ENCODE measurements around the gene KMT2C. TPM values are rescaled to one million over a fixed set of nuclear protein-coding genes. Genes with fewer than 3 reads are reported as not detected.

KMT2C gene
- total and polyA plus RNA-seq, 11 donors, result 8.4 to 62.4 (median 42.2) TPM

GRCh38 chr7:152152267-152152666 lies 283.5 kb downstream of the KMT2C start:
- ATAC-seq, result peak in 2 of 4 donors; percentile 16 to 33
- intact Hi-C loops (cut with DNase I), result no loop called here
- Histone ChIP-seq H3K4me3 (no peak overlapping the region), H3K27me3 (no peaks in the 10 kb centered on the region), H3K27ac (no peak overlapping the region), H3K9me3 (no peaks in the 10 kb centered on the region), H3K36me3 (peaks cover 3 to 100% (median 100%) of the 10 kb centered on the region in 9 donors), H3K4me1 (no peaks in the 10 kb centered on the region)
- no peak for DNase-seq
- WGBS, 4 donors, result 73 to 78% (median 76%) methylated on average over 5 of the region's 5 CpGs
- TF ChIP-seq POLR2A (IDR thresholded peaks at IDR 0.05), result no peak
- TF ChIP-seq CTCF (IDR thresholded peaks at IDR 0.05), result no peak

- Histone ChIP-seq H3K36me3 (peaks cover 3 to 100% (median 100%) of the 10 kb centered on the region in 9 donors), H3K9me3 (no peaks in the 10 kb centered on the region), H3K27me3 (no peaks in the 10 kb centered on the region), H3K4me3 (no peak overlapping the region), H3K4me1 (peaks cover 0 to 24% (median 12%) of the 10 kb centered on the region in 12 donors), H3K27ac (no peak overlapping the region)
- 79 to 92% (median 91%) methylated on average over 6 of the region's 6 CpGs for WGBS, 4 donors
- ATAC-seq, result no peak
- no peak for DNase-seq
- intact Hi-C loops (cut with DNase I), result loop anchor here in 2 of 10 donors (5.0 to 10.0 kb wide), 2 partner anchors 367 to 375 kb away; no protein-coding TSS in a partner anchor
- TF ChIP-seq CTCF (IDR thresholded peaks at IDR 0.05), result no peak
Observed at GRCh38 chr7:152149363-152149762, 286.4 kb downstream of the KMT2C start.

GRCh38 chr7:152148706-152149105 lies 287.1 kb downstream of the KMT2C start:
- no peak overlapping the region for H3K27ac ChIP-seq
- H3K27me3 ChIP-seq, result no peaks in the 10 kb centered on the region
- no peak overlapping the region for H3K4me3 ChIP-seq
- WGBS, 4 donors, result 87 to 89% (median 88%) methylated on average over 5 of the region's 5 CpGs
- peaks cover 0 to 30% (median 14%) of the 10 kb centered on the region in 12 donors for H3K4me1 ChIP-seq
- DNase-seq, result no peak
- intact Hi-C loops (cut with DNase I), result loop anchor here in 2 of 10 donors (5.0 to 10.0 kb wide), 2 partner anchors 366 to 374 kb away; no protein-coding TSS in a partner anchor
- ATAC-seq, result no peak
- TF ChIP-seq POLR2A (IDR thresholded peaks at IDR 0.05), result no peak
- TF ChIP-seq CTCF (IDR thresholded peaks at IDR 0.05), result no peak
- peaks cover 3 to 100% (median 100%) of the 10 kb centered on the region in 9 donors for H3K36me3 ChIP-seq
- H3K9me3 ChIP-seq, result no peaks in the 10 kb centered on the region

GRCh38 chr7:152145853-152146466 lies 289.8 kb downstream of the KMT2C start:
- Histone ChIP-seq H3K27ac (peak overlapping the region in 2 of 12 donors; percentile 44 to 50), H3K4me3 (no peak overlapping the region), H3K27me3 (no peaks in the 10 kb centered on the region), H3K9me3 (no peaks in the 10 kb centered on the region), H3K4me1 (peaks cover 0 to 42% (median 16%) of the 10 kb centered on the region in 12 donors), H3K36me3 (peaks cover 3 to 100% (median 98%) of the 10 kb centered on the region in 9 donors)
- intact Hi-C loops (cut with DNase I), result loop anchor here in 2 of 10 donors (5.0 to 10.0 kb wide), 2 partner anchors 364 to 371 kb away; no protein-coding TSS in a partner anchor
- DNase-seq, result no peak
- WGBS, 4 donors, result 66 to 77% (median 71%) methylated on average over 4 of the region's 4 CpGs
- TF ChIP-seq CTCF (IDR thresholded peaks at IDR 0.05), result peak; percentile 45 to 70 (median 59)
- TF ChIP-seq POLR2A (IDR thresholded peaks at IDR 0.05), result no peak
- ATAC-seq, result peak; percentile 32 to 71 (median 68)
